OCI-M1 (cell line): Measurements from ENCODE around the gene MRPL24.
"Not testable (repeated sequence)": the region's sequence is repeated elsewhere in the genome, so short reads cannot be mapped to it uniquely, and the experiment has no call there.

ENCODE experiments used
- DNase-seq: peaks from one replicate; lab custom pipeline; 2025; lab: John Stamatoyannopoulos, UW

MRPL24 gene

GRCh38 chr1:156740741-156741480 is at the start of gene MRPL24:
MRPL24 (minus strand) TSS chr1:156741088; CDS start chr1:156738704, 2,384 bp downstream.
- peak; percentile 100 for DNase-seq

DNA sequence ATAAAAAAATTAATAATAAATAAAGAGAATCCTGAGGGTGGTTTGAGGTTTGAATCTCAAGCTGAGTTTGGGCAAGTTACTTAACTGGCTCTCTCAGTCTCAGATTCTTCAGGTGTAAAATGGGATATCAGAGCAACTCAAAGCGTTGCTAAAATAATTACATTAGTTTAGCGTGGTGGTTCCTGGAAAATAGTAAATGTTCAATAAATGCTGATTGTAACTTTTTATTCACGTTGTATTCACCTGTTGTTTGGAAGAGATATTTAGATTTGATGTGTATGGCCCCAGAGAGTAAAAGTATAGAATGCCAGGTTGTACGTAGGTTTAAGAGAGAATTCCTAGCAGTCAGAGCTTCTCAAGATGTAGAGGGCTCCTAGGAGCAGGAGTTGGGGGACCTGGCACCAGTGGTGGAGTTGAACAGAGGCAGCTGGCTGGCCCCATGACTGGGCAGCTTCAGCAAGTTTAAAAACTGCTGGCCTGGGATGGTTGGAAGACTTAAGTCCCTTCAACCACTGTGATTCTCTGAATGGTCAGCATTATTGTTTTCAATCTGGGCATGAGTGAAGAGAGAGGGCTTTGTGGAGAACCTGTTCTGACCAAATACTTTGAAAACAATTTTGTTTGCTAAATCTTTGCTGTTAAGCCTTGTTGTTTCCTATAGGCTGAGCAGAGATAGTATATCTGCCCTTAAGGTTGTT is 48.9 kb upstream of the MRPL24 start:
- DNase-seq, result no peak

- no peak for DNase-seq
Observed at GRCh38 chr1:156788136-156788535, 47.2 kb upstream of the MRPL24 start.

DNA sequence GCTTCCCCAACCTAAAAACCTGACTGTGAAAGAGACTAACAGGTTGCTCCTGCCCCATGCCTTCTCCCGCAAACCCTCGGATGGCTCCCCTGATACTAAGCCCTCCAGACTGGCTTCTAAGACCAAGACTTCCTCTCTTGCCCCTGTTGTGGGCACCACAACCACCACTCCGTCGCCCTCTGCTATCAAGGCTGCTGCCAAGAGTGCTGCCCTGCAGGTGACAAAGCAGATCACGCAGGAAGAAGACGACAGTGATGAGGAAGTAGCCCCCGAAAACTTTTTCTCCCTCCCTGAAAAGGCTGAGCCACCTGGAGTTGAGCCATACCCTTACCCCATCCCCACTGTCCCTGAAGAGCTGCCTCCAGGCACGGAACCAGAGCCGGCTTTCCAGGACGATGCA is 45.8 kb upstream of the MRPL24 start:
- no peak for DNase-seq

DNA sequence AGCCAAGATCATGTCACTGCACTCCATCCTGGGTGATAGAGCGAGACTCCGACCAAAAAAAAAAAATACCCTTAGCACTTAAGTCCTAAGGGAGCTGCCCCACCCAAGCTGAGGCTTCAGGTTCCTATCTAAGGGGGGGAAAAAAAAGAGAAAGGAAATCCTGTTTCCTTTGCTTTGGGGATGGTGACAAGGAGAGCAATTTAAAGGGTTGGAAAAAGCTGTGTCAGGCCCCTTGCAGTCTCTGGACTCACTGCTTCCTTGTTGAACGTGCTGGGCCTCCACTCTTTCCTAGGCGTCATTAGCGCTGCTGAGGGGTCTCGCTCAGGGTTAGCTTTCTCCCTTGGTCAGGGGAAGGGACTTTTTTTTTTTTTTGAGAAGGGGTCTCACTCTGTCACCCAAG is 44.6 kb upstream of the MRPL24 start:
- no peak for DNase-seq

DNA sequence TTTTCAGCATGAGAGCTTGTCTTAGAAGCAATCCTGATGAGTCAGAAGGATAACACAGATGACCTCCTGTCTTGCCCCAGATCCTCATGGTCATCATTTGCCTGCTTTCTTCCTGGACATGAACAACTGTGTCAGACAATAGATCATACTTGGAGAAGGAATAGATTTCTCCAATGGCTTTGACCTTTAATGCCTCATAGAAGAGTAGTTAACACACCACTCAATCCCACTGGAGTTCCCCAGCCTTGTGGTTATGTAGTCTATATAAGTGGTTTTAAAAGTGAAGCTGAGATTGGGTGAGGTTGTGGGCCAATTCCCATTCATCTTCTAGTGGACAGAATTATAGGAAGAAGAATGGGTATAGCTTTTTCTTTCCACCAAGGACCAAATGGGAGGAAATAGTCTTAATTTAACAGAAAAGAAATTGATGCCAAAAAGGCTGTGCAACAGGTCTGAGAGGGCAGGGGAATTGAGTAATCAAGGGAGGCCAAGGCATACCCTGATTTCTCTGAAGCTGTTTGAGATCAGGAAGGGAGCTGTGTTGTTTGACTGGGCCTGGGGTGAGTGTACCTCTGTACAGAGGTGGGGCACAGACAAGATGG is 40.8 kb upstream of the MRPL24 start:
- DNase-seq, result no peak

GRCh38 chr1:156777573-156777972 is 36.7 kb upstream of the MRPL24 start:
- no peak for DNase-seq

DNA sequence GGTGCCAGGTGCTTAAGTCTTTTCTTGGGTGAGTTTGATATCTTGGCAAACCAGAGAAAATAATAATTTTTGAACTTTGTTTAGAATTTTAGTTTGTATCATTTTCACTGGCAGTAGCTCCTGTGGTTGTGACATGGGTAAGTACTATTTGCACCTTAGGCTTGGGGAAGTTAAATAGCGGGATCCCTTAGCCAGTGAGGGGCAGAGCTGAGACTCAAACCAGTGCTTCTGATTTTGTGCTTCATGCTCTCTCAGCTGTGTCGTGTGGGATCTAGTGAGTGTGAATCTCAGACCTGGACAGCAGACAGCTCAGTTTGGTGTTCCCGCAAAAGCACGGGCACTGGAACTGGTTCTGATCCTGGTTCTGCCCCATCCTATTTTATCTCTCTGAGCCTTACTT is 36.1 kb upstream of the MRPL24 start:
- peak; percentile 40 for DNase-seq

DNA sequence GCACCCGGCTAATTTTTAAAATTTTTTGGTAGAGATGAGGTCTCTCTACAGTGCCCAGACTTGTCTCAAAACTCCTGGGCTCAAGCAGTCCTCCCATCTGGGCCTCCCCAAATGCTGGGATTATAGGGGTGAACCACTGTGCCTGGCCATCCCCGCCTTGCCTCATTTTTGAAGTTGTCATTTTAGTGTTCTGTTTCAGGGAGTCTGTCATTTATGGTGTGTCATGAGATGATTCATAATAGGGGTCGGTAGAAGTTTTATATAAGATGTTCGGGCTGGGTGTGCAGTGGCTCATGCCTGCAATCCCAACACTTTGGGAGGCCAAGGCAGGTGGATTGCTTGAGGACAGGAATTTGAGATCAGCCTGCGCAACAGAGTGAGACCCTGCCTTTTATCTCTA is 34.9 kb upstream of the MRPL24 start:
- no peak for DNase-seq

DNA sequence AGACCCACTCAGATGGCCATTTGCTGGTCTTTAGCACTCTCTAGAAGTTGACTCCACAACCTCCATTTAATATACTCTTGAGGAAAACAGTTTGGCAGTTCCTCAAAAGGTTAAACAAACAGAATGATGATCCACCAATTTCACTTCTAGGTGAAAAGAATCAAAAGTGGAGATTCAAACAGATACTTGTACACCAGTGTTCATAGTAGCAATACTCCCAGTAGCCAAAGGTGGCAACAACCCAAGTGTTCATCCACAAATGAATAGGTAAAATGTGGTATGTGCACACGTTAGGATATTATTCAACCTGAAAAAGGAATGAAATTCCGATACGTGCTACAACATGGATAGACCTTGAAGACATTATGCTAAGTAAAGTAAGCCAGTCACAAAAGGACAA is 32.7 kb upstream of the MRPL24 start:
- DNase-seq, result no peak

DNA sequence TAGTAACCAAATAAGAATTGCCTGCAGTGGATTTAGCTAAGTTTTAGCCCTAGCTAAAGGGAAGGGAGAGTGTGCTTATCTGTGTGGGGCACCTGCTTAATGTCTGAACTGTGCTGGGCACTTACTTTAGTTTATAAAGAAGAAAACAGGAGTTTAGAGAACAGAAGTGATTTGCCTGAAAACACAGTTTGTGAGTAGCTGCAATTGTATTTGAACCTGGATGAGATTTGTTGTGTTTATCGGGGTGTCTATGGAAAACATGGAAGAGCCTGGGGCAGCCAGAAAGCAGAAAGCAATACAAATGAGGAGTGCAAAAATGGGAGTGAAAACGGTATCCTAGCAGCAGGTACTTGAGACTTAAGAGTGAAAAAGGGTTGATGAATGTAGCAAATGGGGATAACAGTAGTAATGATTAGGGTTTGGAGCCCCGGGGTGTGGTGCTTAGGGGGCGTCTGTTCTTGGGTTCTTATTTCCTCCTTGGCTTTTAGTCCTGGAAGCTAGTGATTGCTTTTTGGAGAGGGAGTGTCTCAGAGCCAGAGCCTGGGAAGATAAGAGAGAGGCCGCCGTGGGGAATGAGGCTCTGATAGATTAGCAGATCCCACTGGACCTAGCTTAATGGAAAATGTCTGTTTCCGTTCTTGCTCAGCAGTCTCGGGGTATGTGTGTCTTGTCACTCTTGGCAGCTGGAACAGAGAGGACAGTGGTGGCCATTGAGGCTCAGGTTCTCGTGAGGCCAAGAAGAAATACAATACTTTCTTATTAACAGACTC is 32.0 kb upstream of the MRPL24 start:
- peak; percentile 62 for DNase-seq

DNA sequence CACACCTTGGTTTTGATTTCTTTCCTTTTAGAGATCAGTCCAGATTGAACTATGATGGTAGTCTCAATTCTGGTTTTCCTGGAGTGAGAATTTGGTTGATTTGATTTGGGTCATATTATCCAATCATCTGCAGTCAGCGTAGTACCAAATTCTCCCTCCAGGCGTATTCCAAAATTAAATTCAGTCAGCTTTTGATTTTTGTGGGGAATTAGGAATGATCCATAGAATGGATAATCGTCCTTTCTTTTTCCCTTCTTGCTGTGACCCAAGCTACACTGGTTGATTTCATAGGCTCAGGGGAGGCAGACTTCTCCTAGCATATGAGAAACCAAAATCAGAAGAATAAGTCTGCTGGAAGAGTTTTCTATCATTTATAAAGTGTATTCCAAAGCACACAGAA is 31.3 kb upstream of the MRPL24 start:
- no peak for DNase-seq

DNA sequence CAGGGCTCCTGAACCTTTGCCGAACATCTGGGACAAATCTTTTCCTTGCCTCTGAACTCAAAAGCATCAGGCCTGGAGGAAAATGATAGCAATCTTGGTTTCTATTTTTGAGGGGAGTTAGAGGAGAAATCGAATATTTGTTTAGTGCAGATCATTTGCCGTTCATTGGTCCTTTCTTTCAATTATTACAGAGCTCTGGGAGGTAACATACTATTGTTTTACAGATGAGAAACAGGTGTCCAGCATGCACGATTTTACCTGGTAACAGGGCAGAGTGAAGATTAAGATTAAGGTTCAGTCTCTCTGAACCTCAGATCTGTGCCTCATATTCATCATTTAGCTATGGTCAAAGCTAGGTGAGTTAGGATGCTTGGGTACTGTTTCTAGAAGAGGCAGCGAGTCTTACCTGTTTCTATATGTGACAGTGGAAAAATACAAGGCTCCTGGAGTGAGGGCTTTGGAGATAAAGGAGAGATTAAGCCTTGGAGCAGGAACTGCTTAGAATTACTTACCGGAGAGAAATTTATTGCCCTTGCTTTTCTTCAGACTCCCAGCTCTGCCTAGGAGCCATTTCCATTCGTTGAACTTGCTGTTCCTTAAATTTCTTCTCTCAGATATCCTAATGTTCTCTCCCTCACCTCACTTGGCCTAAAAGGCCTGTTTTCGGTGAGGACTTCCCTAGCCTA is 27.9 kb upstream of the MRPL24 start:
- DNase-seq, result no peak

DNA sequence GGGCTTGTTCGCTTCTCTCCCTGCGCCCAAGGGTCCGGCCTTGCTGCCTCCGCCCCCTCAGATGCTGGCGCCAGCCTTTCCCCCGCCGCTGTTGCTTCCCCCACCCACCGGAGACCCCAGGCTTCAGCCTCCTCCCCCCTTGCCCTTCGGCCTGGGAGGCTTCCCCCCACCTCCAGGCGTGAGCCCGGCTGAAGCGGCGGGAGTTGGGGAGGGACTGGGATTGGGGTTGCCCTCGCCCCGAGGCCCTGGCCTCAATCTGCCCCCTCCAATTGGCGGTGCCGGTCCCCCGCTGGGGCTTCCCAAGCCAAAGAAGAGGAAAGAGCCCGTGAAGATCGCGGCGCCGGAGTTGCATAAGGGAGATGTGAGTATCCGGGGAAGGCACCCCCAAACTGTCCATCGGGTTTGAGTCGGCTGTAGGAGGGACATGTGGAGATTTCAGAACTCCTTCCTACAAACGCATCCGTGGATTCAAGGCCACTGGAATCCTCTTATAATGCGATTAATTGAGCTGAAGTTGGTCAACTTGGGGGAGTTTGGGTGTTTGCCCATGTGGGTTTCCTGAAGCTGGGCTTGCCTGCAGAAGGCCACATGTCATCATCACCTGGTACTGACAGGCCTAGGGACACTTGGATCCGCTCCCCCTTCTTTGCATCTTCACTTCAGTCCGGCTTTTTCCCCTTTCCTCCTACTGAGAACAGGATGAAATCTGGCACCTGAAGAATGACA is 27.2 kb upstream of the MRPL24 start:
- peak; percentile 52 for DNase-seq

DNA sequence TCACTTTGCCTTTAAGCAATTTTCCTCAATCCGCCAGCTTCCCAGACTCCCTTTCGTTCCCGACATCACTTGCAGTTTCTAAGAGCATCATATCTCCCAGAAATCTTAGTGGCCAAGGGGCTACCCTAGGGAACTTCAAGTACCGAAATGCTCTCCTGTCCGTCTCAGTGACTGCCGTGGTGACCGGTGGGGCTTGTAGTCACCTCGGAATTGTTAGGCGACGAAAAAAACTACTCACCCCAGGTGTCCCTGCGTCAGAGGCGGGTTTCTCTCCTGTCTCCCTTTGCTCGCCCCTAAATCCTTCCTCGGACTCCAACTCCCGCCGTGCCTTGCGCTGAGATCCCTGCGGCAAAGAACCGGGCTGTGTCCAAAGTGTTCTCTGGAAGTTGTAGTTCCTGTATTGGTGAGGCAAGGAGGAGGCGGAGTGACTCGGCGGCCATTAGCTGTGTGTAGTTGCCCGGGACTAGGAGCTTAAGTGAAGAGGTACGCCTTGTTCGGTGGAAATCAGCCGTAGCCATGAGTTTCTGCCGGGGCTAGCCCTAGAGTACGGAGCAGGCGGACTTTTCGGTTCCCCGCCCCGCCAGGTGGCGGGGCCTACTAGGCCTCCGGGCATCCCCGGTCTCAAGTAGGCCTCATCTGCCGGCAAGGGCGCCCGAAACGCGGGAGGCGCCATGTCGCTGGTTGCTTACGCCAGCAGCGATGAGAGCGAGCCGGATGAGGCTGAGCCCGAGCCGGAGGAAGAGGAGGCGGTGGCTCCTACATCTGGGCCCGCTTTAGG is 26.4 kb upstream of the MRPL24 start, which contains the start of gene PRCC:
TSS of gene PRCC (plus strand) at position 435 of the 778 bp plus-strand sequence. CDS start at position 672, 237 bp downstream.
- DNase-seq, result peak; percentile 100

DNA sequence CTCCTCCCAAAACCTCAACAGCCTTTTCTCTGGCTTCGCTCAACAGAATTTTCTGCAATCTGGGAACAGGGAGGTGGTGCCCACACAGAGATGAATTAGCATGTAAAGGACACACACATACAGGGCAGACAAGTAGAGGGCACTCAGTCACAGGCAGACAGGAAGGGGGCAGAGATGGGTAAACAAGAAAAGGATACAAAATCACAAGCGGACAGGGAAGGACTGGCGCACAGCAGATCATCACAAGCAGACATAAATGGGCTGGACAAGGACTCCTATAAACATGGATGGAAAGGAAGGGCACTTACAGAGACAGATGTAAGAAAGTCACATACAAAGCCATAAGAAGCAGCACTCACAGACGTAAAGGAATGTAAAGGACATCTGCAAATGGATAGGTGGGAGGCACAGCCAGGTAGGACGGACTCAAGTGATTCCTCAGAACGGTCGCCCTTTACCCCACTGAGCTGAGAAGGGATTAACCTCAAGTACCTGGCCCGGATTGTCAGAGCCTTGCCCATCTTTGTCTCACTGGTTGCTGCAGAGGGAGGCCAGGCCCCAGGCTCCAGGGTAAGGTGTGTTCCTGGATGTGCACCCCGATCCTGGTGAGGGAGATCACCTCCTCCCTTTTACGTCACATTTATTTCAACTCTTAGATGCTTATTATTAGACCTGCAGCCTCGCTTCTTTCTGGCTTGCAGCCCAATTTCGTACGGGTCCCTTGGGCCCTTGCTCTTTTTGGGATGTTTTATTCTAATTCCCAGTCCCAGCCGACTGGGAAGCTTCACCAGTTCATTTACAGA is 25.6 kb upstream of the MRPL24 start:
- DNase-seq, result peak; percentile 63

DNA sequence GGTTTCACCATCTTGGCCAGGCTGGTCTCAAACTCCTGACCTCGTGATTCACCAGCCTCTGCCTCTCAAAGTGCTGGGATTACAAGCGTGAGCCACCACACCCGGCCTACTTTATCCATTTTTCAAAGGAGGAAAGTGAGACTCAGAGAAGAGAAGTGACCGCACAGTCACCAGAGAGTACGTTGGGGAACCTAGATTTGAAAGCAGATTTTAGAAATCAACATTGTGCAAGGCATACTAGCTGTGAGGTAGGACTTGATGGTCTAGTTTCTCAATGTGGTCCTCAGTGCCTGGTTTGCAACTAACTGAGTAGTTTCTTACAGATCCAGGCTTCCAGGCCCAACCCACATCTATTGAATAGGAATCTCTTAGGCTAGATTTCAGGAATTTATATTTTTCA is 24.8 kb upstream of the MRPL24 start:
- no peak for DNase-seq

DNA sequence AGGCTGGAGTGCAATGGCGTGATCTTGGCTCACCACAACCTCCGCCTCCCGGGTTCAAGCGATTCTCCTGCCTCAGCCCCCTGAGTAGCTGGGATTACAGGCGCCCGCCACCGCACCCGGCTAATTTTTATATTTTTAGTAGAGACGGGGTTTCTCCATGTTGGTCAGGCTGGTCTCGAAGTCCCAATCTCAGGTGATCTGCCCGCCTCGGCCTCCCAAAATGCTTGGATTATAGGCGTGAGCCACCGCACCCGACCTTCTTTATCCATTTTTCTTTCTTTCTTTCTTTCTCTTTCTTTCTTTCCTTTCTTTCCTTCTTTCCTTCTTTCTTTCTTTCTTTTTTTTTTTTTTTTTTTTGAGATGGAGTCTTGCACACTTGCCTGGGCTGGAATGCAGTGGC is 24.2 kb upstream of the MRPL24 start:
- DNase-seq, result not testable (repeated sequence)

- DNase-seq, result no peak
Observed at GRCh38 chr1:156760796-156761104, 19.9 kb upstream of the MRPL24 start.
